Activated T-helper 1 cell treated with anti-CD3 and anti-CD28 coated beads, Interleukin-12 subunit alpha, Interleukin-12 subunit beta, Interleukin-2, Interleukin-4 antibody, amounts not matched to agents 30 ng/mL and 10 ng/mL and 1 ng/mL, durations not matched to agents 14 hours and 24 hours and 36 hours (primary cell): ENCODE data around the gene C6orf15. TPM values are rescaled to one million over a fixed set of nuclear protein-coding genes. Genes with fewer than 3 reads are reported as not detected.

Source experiments
- DNase-seq: peaks from one replicate; pipeline ENCODE4 v3.0.0; 2021; ENCODE audit warnings: low spot score
- H3K27ac Mint-ChIP-seq: one replicate; pipeline ENCODE4 v1.8.0; 2021; ENCODE audit warnings: mild to moderate bottlenecking, mixed read lengths
- H3K27me3 Mint-ChIP-seq: one replicate; pipeline ENCODE4 v1.8.0; 2022; ENCODE audit warnings: mild to moderate bottlenecking, moderate library complexity, mixed read lengths; ENCODE audit not compliant: insufficient read depth
- H3K36me3 Mint-ChIP-seq: one replicate; pipeline ENCODE4 v1.8.0; 2021; ENCODE audit warnings: low read depth, mixed read lengths
- H3K4me1 Mint-ChIP-seq: one replicate; pipeline ENCODE4 v1.8.0; 2021; ENCODE audit warnings: low read depth, mixed read lengths
- H3K4me3 Mint-ChIP-seq: one replicate; pipeline ENCODE4 v1.8.0; 2021; ENCODE audit warnings: mild to moderate bottlenecking, moderate library complexity, mixed read lengths
- H3K9me3 Mint-ChIP-seq: one replicate; pipeline ENCODE4 v1.8.0; 2021; ENCODE audit warnings: mixed read lengths
- intact Hi-C: fragments of 100-400 bp; cut with micrococcal nuclease; formaldehyde crosslinking; loops from one replicate; pipeline ENCODE4 v1.15.1; 2024
- total RNA-seq: library from RNA; stranded (reverse); gene quantifications from 2 replicates; pipeline ENCODE4 v1.2.3, GENCODE V29; 2022

Gene C6orf15
- total RNA-seq, 1 donor from 2014 or later: not detected

GRCh38 chr6:31090275-31090972, 22.0 kb downstream of the C6orf15 start:
- Mint-ChIP-seq H3K27ac (no peak overlapping the region), H3K4me3 (no peak overlapping the region), H3K4me1 (peaks cover 26% of the 10 kb centered on the region), H3K9me3 (no peaks in the 10 kb centered on the region), H3K36me3 (no peaks in the 10 kb centered on the region), H3K27me3 (peaks cover 8% of the 10 kb centered on the region)
- DNase-seq: no peak
- intact Hi-C loops: no loop called here

- Mint-ChIP-seq H3K27me3 (peaks cover 22% of the 10 kb centered on the region), H3K27ac (no peak overlapping the region), H3K4me1 (peaks cover 10% of the 10 kb centered on the region), H3K36me3 (no peaks in the 10 kb centered on the region), H3K9me3 (no peaks in the 10 kb centered on the region), H3K4me3 (no peak overlapping the region)
- peak; percentile 75 for DNase-seq
- intact Hi-C loops: loop anchor here (1.0 to 5.0 kb wide), 8 partner anchors 173 to 605 kb away; partner anchors contain the start of genes ATAT1, DDR1 and VARS2
Measured at GRCh38 chr6:31087494-31088089, 24.8 kb downstream of the C6orf15 start.

GRCh38 chr6:31086788-31087440, 25.5 kb downstream of the C6orf15 start:
- peaks cover 10% of the 10 kb centered on the region for H3K4me1 Mint-ChIP-seq
- H3K9me3 Mint-ChIP-seq: no peaks in the 10 kb centered on the region
- H3K36me3 Mint-ChIP-seq: no peaks in the 10 kb centered on the region
- no peak overlapping the region for H3K4me3 Mint-ChIP-seq
- no peak for DNase-seq
- no peak overlapping the region for H3K27ac Mint-ChIP-seq
- intact Hi-C loops: loop anchor here (1.0 to 5.0 kb wide), 8 partner anchors 173 to 605 kb away; partner anchors contain the start of genes ATAT1, DDR1 and VARS2
- peaks cover 22% of the 10 kb centered on the region for H3K27me3 Mint-ChIP-seq

- no peak overlapping the region for H3K27ac Mint-ChIP-seq
- peaks cover 10% of the 10 kb centered on the region for H3K4me1 Mint-ChIP-seq
- no peak overlapping the region for H3K4me3 Mint-ChIP-seq
- no peaks in the 10 kb centered on the region for H3K36me3 Mint-ChIP-seq
- DNase-seq: peak; percentile 14
- intact Hi-C loops: no loop called here
- peaks cover 27% of the 10 kb centered on the region for H3K27me3 Mint-ChIP-seq
- no peaks in the 10 kb centered on the region for H3K9me3 Mint-ChIP-seq
Measured at GRCh38 chr6:31083742-31084354, 28.5 kb downstream of the C6orf15 start.

- H3K9me3 Mint-ChIP-seq: no peaks in the 10 kb centered on the region
- H3K36me3 Mint-ChIP-seq: no peaks in the 10 kb centered on the region
- H3K27me3 Mint-ChIP-seq: peaks cover 26% of the 10 kb centered on the region
- H3K4me1 Mint-ChIP-seq: peaks cover 2% of the 10 kb centered on the region
- DNase-seq: no peak
- intact Hi-C loops: no loop called here
- H3K27ac Mint-ChIP-seq: no peak overlapping the region
- no peak overlapping the region for H3K4me3 Mint-ChIP-seq
Measured at GRCh38 chr6:31081872-31082271, 30.5 kb downstream of the C6orf15 start.

- no peaks in the 10 kb centered on the region for H3K4me1 Mint-ChIP-seq
- no peak overlapping the region for H3K27ac Mint-ChIP-seq
- intact Hi-C loops: loop anchor here (1.0 to 2.0 kb wide), 3 partner anchors 164 to 251 kb away; no protein-coding TSS in a partner anchor
- H3K9me3 Mint-ChIP-seq: no peaks in the 10 kb centered on the region
- no peak overlapping the region for H3K4me3 Mint-ChIP-seq
- peak; percentile 58 for DNase-seq
- H3K36me3 Mint-ChIP-seq: no peaks in the 10 kb centered on the region
- peaks cover 17% of the 10 kb centered on the region for H3K27me3 Mint-ChIP-seq
Measured at GRCh38 chr6:31079656-31080261, 32.6 kb downstream of the C6orf15 start.

- H3K4me1 Mint-ChIP-seq: no peaks in the 10 kb centered on the region
- no peak overlapping the region for H3K4me3 Mint-ChIP-seq
- no peaks in the 10 kb centered on the region for H3K36me3 Mint-ChIP-seq
- no peak for DNase-seq
- intact Hi-C loops: no loop called here
- H3K9me3 Mint-ChIP-seq: no peaks in the 10 kb centered on the region
- H3K27me3 Mint-ChIP-seq: peaks cover 9% of the 10 kb centered on the region
- H3K27ac Mint-ChIP-seq: no peak overlapping the region
Measured at GRCh38 chr6:31076611-31077010, 35.8 kb downstream of the C6orf15 start.

GRCh38 chr6:31075528-31075927, 36.8 kb downstream of the C6orf15 start:
- no peak overlapping the region for H3K27ac Mint-ChIP-seq
- intact Hi-C loops: no loop called here
- DNase-seq: no peak
- H3K36me3 Mint-ChIP-seq: no peaks in the 10 kb centered on the region
- H3K4me1 Mint-ChIP-seq: no peaks in the 10 kb centered on the region
- H3K4me3 Mint-ChIP-seq: no peak overlapping the region
- H3K9me3 Mint-ChIP-seq: no peaks in the 10 kb centered on the region
- peaks cover 4% of the 10 kb centered on the region for H3K27me3 Mint-ChIP-seq

- no peaks in the 10 kb centered on the region for H3K36me3 Mint-ChIP-seq
- intact Hi-C loops: no loop called here
Measured at GRCh38 chr6:31074401-31074800, 38.0 kb downstream of the C6orf15 start.

GRCh38 chr6:31070711-31071197, 41.6 kb downstream of the C6orf15 start:
- no peaks in the 10 kb centered on the region for H3K9me3 Mint-ChIP-seq
- intact Hi-C loops: no loop called here
- H3K4me1 Mint-ChIP-seq: no peaks in the 10 kb centered on the region
- no peak for DNase-seq
- no peak overlapping the region for H3K4me3 Mint-ChIP-seq
- H3K36me3 Mint-ChIP-seq: no peaks in the 10 kb centered on the region
- no peak overlapping the region for H3K27ac Mint-ChIP-seq
- peaks cover 2% of the 10 kb centered on the region for H3K27me3 Mint-ChIP-seq

More at GRCh38 chr6:31074401-31074800, 38.0 kb downstream of the C6orf15 start:
- no peak for DNase-seq
- Mint-ChIP-seq H3K27ac (no peak overlapping the region), H3K9me3 (no peaks in the 10 kb centered on the region), H3K4me3 (no peak overlapping the region), H3K4me1 (no peaks in the 10 kb centered on the region), H3K27me3 (peaks cover 2% of the 10 kb centered on the region)

GRCh38 chr6:31068669-31069340, 43.6 kb downstream of the C6orf15 start:
- H3K27ac Mint-ChIP-seq: no peak overlapping the region
- intact Hi-C loops: loop anchor here (1.0 kb wide), 1 partner anchor 154 kb away; no protein-coding TSS in a partner anchor

More at GRCh38 chr6:31068669-31069340, 43.6 kb downstream of the C6orf15 start:
- Mint-ChIP-seq H3K4me3 (no peak overlapping the region), H3K9me3 (no peaks in the 10 kb centered on the region), H3K27me3 (no peaks in the 10 kb centered on the region), H3K4me1 (no peaks in the 10 kb centered on the region), H3K36me3 (no peaks in the 10 kb centered on the region)
- peak; percentile 53 for DNase-seq
